ENCODE measurements around the gene HSFX3.
"Not testable (repeated sequence)": the region's sequence is repeated elsewhere in the genome, so short reads cannot be mapped to it uniquely, and the experiment has no call there.

The HSFX3 gene

GRCh38 chrX:149545545-149546543 is 3.9 kb downstream of the HSFX3 start:
- DNase-seq: not testable (repeated sequence)

DNA sequence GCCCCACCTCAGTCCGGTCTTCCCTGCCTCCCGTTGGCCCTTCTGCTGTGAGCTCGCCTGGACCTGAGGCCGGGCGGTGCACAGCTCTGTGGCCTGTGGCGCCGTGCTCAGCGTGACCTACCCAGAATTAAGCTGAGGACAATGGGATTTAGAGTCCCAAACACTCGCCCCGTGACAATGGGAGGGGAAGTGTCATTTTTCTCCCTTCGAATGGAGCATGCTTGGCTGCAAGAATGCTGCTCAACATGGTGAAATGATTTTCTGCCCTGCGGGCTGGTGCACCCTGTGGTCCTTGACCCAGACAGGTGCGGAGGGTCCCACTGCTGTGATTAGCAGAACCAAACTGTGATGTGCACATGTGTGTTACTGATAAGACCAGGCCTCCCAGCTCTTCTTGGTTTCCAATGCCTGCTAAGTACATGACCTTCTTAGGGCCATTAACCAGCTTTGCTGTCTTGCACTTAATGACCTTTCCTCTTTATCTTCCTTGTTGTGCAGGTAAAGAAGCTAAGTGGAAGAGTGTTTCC is 8.1 kb downstream of the HSFX3 start:
- no peak for DNase-seq

- DNase-seq: peak; percentile 91
Observed at GRCh38 chrX:149540621-149541520, 8.9 kb downstream of the HSFX3 start, which contains the start of gene EOLA1. Gene EOLA1, plus strand, starts transcription at chrX:149541012. Its CDS starts 4,619 bp downstream, at chrX:149545631.

GRCh38 chrX:149540131-149540620 is 9.5 kb downstream of the HSFX3 start:
- DNase-seq: peak; percentile 79

DNA sequence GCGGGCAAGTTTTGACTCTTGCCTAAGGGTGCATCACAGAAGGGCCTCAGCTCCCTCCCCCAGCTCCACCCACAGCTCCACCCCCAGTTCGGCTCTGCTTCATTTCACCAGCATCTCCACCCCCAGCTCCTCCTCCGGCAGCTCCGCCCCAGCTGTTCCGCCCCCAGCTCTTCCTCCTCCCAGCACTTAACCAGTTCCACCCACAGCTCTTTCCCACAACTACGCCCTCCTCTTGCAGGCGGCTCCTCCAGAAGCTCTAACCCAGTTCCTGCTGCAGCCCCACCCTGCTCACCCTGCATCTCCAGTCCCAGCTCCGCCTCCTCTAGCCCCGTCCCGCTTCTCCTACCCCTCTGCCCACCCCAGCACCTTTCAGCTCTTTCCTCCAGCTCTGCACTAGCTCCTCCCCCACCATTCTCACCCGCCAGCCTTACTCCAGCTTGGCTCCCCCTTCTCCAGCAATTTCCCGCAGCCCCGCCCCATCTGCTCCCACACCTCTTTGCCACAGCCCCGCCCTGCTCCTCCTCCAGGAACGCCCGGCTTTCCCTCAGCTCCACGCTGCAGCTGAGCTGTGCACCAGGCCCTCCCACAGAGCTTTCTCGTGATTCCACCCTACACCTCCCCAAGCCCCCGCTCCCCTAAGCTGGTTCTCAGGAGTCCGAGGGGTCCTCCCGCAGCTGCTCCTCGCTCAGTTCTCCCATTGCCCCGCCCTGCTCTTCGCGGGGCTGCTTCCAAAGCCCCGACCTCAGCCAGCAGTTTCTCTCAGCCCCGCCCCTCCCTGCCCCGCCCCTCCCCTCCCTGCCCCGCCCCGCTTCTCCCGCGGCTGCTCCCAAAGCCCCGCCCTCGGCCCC is 10.2 kb downstream of the HSFX3 start:
- DNase-seq: peak; percentile 87

DNA sequence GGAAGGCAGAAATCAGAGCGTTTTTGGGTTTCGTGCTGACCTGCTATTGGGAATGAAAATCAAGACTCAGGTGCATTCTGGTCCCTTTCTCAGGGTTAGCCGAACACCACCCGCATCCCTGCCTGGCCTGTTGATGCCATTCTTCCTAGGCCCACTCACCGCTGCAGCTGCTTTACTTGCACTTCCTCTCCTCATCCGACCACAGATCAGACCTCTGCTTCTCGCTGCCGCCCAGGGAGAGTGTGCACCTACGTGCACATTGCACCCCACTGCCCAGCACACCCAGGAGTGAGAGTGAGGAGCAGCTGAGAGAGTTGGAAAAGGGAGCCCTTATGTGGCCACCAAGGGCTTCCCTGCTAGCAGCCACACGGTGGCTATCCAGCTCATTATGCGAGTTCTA is 12.2 kb downstream of the HSFX3 start:
- not testable (repeated sequence) for DNase-seq

GRCh38 chrX:149534926-149535602 is 14.7 kb downstream of the HSFX3 start:
- not testable (repeated sequence) for DNase-seq

- not testable (repeated sequence) for DNase-seq
Observed at GRCh38 chrX:149533999-149534398, 15.7 kb downstream of the HSFX3 start.

GRCh38 chrX:149532868-149533267 is 16.9 kb downstream of the HSFX3 start:
- DNase-seq: not testable (repeated sequence)

GRCh38 chrX:149531599-149531998 is 18.1 kb downstream of the HSFX3 start:
- no peak for DNase-seq

DNA sequence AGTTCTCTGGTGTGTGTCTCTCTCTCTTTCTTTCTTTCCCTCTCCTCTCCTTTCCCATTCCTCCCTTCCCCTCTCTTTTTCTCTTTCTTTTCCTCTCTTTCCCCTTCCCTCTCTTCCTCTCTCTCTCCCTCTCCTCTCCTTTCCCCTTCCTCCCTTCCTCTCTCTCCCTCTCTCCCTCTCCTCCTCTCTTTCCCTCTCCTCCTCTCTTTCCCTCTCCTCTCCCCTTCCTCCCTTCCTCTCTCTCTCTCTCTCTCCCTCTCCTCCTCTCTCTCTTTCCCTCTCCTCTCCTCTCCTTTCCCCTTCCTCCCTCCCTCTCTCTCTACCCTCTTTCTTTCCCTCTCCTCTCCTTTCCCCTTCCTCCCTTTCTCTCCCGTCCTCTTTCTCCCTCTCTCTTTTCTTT is 21.3 kb downstream of the HSFX3 start:
- DNase-seq: no peak

DNA sequence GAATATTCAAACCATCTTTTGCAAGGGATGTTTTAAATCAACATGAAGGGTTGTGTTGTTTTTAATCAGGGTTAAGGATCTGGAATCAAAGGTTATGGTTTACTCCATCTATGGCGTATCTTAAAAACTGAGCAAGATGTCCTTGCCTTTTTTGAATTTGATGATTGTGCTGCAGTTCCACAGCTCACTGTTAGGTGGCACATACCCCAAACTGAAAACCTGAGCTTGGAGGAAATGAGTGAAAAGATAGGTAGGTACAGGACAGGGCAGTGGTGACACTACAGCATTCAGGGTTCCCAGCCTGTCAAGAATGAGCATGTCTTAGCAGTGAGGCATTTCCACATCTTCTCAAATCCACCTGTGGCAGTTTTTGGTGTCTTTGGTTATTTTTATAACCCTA is 22.0 kb downstream of the HSFX3 start:
- DNase-seq: no peak

DNA sequence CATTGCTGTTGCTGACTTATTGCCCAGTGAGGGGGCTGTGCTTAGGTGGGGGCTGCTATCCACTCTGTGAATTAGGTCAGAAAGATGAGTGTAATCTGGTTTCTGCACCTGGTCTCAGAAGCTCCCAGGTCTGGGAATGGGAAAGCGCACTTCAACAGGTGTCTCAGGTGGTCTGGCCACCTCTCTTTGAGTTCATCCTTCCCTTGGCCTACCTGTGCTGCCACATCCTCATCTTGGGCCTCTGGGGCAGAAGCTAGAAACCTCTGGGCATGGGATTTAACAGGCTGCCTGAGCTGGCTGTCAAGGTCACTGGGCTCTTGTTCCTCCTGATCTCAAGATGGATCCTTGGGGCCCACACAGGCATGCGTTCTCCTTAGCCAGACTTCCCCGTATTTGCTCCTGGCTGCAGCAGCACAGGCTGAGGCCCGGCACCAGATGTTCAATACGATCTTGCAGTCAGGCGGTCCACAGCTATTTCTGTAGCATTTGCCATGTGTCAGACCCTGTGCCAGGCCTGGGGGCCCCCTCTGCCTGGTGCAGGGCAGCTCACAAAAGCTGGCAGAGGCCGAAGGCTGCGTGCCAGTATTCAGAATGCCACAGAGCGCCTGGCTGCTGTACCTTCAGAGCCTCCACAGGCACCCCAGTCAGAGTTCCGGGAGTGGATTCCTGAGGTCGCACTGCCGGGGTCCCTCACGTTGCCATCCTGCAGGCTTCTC is 23.2 kb downstream of the HSFX3 start:
- not testable (repeated sequence) for DNase-seq

DNA sequence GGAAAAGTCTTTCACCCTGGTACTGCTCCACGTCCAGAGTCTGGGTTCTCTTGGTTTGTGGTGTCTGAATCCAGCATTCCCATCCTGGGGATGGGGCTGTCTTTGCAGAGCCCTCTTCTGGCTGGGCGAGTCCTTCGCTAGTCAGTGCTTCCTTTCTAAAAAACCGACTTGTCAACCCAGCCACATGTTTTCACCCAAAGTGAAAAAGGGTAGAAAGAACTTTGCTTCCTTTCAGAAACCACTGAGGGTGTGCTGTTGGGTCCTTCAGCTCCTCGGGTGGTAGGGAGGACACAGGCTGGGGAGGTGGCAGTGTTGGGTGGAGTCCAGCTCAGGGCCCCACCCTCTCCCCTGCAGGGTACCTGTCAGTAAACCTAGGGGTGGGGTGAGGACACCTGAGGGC is 23.8 kb downstream of the HSFX3 start:
- DNase-seq: not testable (repeated sequence)

DNA sequence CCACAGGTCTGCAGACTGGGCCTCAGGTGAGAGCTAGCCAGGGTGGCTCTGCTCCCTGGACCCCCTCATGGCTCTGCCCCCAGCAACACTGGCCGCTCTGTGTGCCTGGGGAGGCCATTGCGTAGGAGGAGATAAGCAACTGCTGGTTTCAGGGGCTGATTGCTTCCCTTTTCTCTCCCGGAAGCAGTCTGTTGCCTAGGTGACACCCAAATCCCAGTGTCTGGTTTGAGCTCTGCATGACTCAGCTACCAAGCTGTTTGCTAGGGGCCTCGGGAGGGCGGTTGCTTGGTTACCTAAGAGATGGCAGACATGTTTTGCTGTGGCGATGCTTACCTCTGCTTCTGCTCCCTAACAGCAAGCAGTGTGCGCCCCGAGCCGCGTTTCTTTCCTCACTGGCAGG is 24.3 kb downstream of the HSFX3 start:
- not testable (repeated sequence) for DNase-seq

- no peak for DNase-seq
Observed at GRCh38 chrX:149522916-149523315, 26.8 kb downstream of the HSFX3 start.

DNA sequence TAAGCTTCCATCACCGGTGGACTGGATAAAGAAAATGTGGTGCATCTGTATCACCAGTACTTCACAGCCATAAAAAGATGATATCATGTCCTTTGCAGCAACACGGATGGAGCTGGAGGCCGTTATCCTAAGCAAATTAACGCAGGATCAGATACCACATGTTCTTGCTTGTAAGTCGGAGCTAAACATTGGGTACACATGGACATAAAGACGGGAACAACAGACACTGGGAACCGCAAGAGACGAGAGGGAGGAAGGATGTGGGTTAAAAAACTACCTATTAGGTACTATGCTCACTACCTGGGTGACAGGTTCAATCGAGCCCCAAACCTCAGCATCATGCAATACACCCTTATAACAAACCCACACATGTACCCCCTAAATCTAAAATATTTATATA is 28.3 kb downstream of the HSFX3 start:
- no peak for DNase-seq

DNA sequence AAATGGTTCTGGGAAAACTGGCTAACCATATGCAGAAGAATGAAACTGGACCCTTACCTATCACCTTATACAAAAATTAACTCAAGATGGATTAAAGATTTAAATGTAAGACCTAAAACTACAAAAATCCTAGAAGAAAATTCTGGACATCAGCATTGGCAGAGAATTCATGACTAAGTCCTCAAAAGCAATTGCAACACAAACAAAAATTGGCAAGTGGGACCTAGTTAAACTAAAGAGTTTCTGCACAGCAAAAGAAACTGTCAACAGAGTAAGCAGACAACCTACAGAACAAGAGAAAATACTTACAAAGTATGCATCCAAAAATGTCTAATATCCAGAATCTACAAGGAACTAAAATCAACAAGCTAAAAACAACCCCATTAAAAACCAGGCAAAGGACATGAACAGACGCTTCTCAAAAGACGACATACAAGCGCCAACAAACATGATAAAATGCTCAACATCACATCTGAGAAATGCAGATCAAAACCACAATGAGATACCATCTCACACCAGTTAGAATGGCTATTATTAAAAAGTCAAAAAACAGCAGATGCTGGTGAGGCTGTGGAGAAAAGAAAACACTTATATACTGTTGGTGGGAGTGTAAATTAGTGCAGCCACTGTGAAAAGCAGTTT is 29.0 kb downstream of the HSFX3 start:
- not testable (repeated sequence) for DNase-seq

DNA sequence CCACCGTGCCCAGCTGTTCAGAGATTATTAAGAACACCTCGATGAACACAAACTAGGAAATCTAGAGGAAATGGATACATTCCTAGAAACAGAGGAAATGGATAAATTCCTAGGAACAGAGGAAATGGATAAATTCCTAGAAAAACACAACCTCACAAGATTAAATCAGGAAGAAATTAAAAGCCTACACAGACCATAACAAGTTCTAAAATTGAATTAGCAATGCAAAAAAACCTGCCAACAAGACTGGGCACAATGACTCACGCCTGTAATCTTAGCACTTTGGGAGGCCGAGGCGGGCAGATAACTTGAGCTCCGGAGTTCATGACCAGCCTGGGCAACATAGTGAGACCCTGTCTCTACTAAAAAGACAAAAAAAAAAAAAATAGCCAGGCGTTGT is 31.5 kb downstream of the HSFX3 start:
- DNase-seq: no peak

DNA sequence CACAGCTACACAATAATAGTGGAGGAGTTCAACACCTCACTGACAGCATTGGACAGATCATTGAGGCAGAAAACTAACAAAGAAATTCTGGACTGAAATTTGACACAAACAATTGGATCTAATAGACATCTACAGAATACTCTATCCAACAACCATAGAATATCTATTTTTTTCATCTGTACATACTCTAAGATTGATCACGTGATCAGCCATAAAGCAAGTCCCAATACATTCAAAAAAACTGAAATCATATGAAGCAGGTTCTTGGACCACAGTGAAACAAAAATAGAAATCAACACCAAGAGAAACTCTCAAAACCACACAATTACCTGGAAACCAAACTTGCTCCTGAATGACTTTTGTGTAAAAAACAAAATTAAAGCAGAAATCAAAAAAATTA is 32.4 kb downstream of the HSFX3 start:
- DNase-seq: no peak
